HG02610 (cell line): ENCODE measurements around the gene MRPL28.
"Not testable (repeated sequence)": the region's sequence is repeated elsewhere in the genome, so short reads cannot be mapped to it uniquely, and the experiment has no call there.

Source experiments
- ATAC-seq: cut with Tn5 transposase; IDR thresholded peaks from one replicate; pipeline ENCODE4 v1.9.1; 2021; ENCODE audit warnings: mild to moderate bottlenecking, moderate library complexity; ENCODE audit not compliant: unreplicated experiment

MRPL28 gene

GRCh38 chr16:370443-370842 is at the start of gene MRPL28:
MRPL28 (minus strand) TSS chr16:370538; CDS start chr16:370218, 320 bp downstream.
- ATAC-seq, result peak; percentile 78

- ATAC-seq, result not testable (repeated sequence)
Measured at GRCh38 chr16:415170-415498, 44.8 kb upstream of the MRPL28 start.

GRCh38 chr16:414395-415169 is 44.2 kb upstream of the MRPL28 start:
- ATAC-seq, result no peak

GRCh38 chr16:411576-412265 is 41.4 kb upstream of the MRPL28 start:
- ATAC-seq, result no peak

- ATAC-seq, result no peak
Measured at GRCh38 chr16:410516-411178, 40.3 kb upstream of the MRPL28 start.

- ATAC-seq, result no peak
Measured at GRCh38 chr16:407253-407652, 36.9 kb upstream of the MRPL28 start.

GRCh38 chr16:405548-406506 is 35.5 kb upstream of the MRPL28 start:
- no peak for ATAC-seq

GRCh38 chr16:404971-405486 is 34.7 kb upstream of the MRPL28 start:
- no peak for ATAC-seq

GRCh38 chr16:401468-402348 is 31.4 kb upstream of the MRPL28 start, which contains the start of gene DECR2:
DECR2 (plus strand) TSS chr16:401885; CDS start chr16:401964, 79 bp downstream.
- peak; percentile 53 for ATAC-seq

GRCh38 chr16:400061-400591 is 29.8 kb upstream of the MRPL28 start:
- ATAC-seq, result no peak

- ATAC-seq, result no peak
Measured at GRCh38 chr16:399340-400019, 29.1 kb upstream of the MRPL28 start.

GRCh38 chr16:398561-399339 is 28.4 kb upstream of the MRPL28 start:
- no peak for ATAC-seq

GRCh38 chr16:397736-398332 is 27.5 kb upstream of the MRPL28 start:
- ATAC-seq, result no peak

- ATAC-seq, result no peak
Measured at GRCh38 chr16:397135-397661, 26.9 kb upstream of the MRPL28 start, which contains the start of gene NME4. NME4 (plus strand) TSS chr16:397199; CDS start chr16:397223, 24 bp downstream.

- ATAC-seq, result no peak
Measured at GRCh38 chr16:396605-397004, 26.3 kb upstream of the MRPL28 start.

GRCh38 chr16:396199-396598 is 25.9 kb upstream of the MRPL28 start:
- no peak for ATAC-seq

- no peak for ATAC-seq
Measured at GRCh38 chr16:392450-393030, 22.2 kb upstream of the MRPL28 start.
